Nephron (organoid): ENCODE data around the gene ARL4D.

Source experiments
- H3K27ac Mint-ChIP-seq, 3 experiments: 2 replicates each; pipeline ENCODE4 v1.8.0; 2020; ENCODE audit warnings: mixed read lengths in 3 of 3, mild to moderate bottlenecking in 2 of 3, moderate library complexity in 1 of 3
- H3K27me3 Mint-ChIP-seq: 2 replicates; pipeline ENCODE4 v1.8.0; 2021; ENCODE audit warnings: low read depth, mild to moderate bottlenecking, moderate library complexity, mixed read lengths
- H3K36me3 Mint-ChIP-seq: 2 replicates; pipeline ENCODE4 v1.8.0; 2020; ENCODE audit warnings: low read depth, mixed read lengths
- H3K4me1 Mint-ChIP-seq: 2 replicates; pipeline ENCODE4 v1.8.0; 2020; ENCODE audit warnings: mixed read lengths
- H3K4me3 Mint-ChIP-seq, 3 experiments: 2 replicates each; pipeline ENCODE4 v1.8.0; 2020; ENCODE audit warnings: mild to moderate bottlenecking in 3 of 3, mixed read lengths in 3 of 3, moderate library complexity in 2 of 3
- H3K9me3 Mint-ChIP-seq: 2 replicates; pipeline ENCODE4 v1.8.0; 2020; ENCODE audit warnings: mixed read lengths
- TF ChIP-seq, protein P1 (sequence below), 3 experiments: fragments of 200-600 bp; sonication (generic); IDR thresholded peaks; one replicate each; pipeline ENCODE4 v1.5.0; 2021; ENCODE audit warnings: antibody characterized with exemption in 3 of 3; ENCODE audit not compliant: unreplicated experiment in 3 of 3

The ARL4D gene

DNA sequence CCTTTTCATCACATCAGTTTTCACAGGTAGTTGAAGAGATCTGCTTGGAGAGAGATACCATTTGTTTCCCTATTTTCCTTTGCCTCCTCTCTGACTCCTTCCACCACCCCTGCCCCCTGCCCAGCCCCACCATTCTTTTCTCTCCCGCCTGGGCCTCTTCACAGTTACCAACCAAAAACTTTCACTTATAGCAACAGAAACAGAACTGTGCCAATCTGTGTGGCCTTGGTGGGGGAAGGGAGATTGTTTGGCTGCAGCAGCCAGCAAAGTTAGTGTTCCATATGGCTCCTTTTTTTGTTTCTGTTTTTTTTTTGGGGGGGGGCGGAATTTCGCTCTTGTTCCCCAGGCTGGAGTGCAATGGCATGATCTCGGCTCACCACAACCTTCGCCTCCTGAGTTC, 17.2 kb upstream of the ARL4D start:
- H3K36me3 Mint-ChIP-seq: peaks cover 3% of the 10 kb centered on the region

DNA sequence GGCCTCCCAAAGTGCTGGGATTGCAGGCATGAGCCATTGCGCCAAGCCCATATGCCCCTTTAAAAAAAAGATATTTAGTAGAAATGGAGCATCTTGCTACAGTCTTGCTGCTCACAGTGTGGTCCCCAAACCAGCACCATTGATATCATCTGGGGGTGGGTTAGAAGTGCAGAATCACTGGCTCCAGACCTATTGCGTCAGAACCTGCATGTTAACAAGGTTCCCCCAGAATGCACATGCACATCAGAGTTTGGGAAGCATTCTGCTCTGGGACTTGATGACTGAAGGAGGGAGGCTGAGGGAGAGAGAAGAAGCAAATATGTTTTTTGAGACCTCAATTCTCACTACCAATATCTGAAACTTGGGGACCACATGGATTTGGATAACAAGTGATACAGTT, 16.0 kb upstream of the ARL4D start:
- H3K36me3 Mint-ChIP-seq: peaks cover 3% of the 10 kb centered on the region
- TF ChIP-seq, protein P1, sequence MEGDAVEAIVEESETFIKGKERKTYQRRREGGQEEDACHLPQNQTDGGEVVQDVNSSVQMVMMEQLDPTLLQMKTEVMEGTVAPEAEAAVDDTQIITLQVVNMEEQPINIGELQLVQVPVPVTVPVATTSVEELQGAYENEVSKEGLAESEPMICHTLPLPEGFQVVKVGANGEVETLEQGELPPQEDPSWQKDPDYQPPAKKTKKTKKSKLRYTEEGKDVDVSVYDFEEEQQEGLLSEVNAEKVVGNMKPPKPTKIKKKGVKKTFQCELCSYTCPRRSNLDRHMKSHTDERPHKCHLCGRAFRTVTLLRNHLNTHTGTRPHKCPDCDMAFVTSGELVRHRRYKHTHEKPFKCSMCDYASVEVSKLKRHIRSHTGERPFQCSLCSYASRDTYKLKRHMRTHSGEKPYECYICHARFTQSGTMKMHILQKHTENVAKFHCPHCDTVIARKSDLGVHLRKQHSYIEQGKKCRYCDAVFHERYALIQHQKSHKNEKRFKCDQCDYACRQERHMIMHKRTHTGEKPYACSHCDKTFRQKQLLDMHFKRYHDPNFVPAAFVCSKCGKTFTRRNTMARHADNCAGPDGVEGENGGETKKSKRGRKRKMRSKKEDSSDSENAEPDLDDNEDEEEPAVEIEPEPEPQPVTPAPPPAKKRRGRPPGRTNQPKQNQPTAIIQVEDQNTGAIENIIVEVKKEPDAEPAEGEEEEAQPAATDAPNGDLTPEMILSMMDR (IDR thresholded peaks at IDR 0.05; ENCODE audit: unreplicated experiment in 3 of 3): no peak
- H3K9me3 Mint-ChIP-seq: peaks cover 8% of the 10 kb centered on the region
- no peaks in the 10 kb centered on the region for H3K4me1 Mint-ChIP-seq
- H3K4me3 Mint-ChIP-seq: no peak overlapping the region
- peak overlapping the region in 1 of 3 experiments; percentile 15 for H3K27ac Mint-ChIP-seq
- H3K27me3 Mint-ChIP-seq: peaks cover 19% of the 10 kb centered on the region

More for the DNA sequence above, 17.2 kb upstream of the ARL4D start:
- peaks cover 8% of the 10 kb centered on the region for H3K9me3 Mint-ChIP-seq
- peaks cover 19% of the 10 kb centered on the region for H3K27me3 Mint-ChIP-seq
- no peak overlapping the region for H3K27ac Mint-ChIP-seq
- TF ChIP-seq, protein P1 (IDR thresholded peaks at IDR 0.05; ENCODE audit: unreplicated experiment in 3 of 3): no peak
- no peaks in the 10 kb centered on the region for H3K4me1 Mint-ChIP-seq
- H3K4me3 Mint-ChIP-seq: no peak overlapping the region

DNA sequence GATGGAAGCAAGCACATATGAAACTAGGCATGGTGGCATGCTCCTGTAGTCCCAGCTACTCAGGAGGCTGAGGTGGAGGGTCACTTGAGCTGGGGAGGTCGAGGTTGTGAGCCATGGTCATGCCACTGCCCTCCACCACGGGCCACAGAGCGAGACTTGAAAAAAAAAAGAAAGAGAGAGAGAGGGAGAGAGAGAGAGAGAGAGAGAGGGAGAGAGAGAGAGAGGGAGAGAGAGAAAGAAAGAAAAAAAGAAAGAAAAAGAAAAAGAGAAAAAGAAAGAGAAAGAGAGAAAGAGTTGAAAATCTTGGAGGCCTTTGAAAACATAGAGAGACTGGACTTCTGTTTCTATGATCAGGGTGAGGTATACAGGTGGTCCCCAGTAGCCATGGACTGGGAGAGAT, 15.4 kb upstream of the ARL4D start:
- peaks cover 3% of the 10 kb centered on the region for H3K36me3 Mint-ChIP-seq
- TF ChIP-seq, protein P1 (IDR thresholded peaks at IDR 0.05; ENCODE audit: unreplicated experiment in 3 of 3): no peak
- no peak overlapping the region for H3K27ac Mint-ChIP-seq
- H3K4me1 Mint-ChIP-seq: no peaks in the 10 kb centered on the region
- no peak overlapping the region for H3K4me3 Mint-ChIP-seq
- H3K9me3 Mint-ChIP-seq: peaks cover 8% of the 10 kb centered on the region
- H3K27me3 Mint-ChIP-seq: peaks cover 19% of the 10 kb centered on the region

DNA sequence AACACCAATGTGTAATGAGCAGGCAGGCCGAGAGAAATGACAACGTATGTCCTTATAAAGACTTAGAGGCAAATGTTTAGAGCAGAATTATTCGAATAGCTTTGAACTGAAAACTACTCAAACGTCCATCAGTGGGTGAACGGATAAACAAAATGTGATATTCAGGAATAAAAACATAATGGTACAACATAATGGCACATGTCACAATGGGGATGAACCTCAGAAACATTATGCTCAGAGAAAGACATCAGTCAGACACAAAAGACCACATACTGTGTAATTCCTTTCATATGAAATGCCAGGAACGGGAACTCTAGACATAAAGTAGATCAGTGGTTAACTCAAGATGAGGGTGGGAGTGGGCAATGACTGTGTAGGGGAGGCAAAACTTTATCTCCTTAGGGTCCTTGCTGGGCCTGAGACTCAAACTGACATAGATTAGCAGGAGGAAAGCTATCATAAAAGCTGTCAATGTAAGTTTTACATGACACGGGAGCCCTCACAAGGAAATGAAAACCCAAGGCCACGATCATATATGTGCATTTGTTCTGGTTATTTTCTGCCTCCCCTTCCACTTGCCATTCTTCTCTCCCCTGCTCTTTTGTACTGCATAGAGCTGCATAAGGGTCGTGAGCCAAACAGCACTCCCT, 14.8 kb upstream of the ARL4D start:
- Mint-ChIP-seq H3K36me3 (peaks cover 3% of the 10 kb centered on the region), H3K4me1 (peaks cover 2% of the 10 kb centered on the region), H3K4me3 (peak overlapping the region in 1 of 3 experiments; percentile 19), H3K9me3 (peaks cover 6% of the 10 kb centered on the region), H3K27me3 (peaks cover 19% of the 10 kb centered on the region), H3K27ac (no peak overlapping the region)
- TF ChIP-seq, protein P1 (IDR thresholded peaks at IDR 0.05; ENCODE audit: unreplicated experiment in 3 of 3): no peak

DNA sequence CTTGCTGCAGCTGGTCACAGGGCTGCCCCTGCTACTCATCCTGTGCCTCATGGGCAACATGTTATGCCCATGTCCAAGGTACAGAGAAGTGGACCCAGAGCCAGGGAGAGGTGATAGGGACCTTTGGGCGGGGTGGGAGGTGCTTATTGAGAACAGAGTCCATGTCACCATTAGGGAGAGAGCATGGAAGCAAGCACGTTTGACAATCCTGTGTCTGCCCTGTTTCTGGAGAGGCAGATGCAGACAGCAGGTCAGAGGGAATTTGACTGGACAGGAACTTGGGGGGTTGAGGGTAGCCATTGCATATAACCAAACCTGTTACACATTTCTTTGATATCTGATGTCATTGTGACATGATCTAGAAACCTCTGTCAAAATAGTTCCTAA, 14.3 kb upstream of the ARL4D start:
- Mint-ChIP-seq H3K36me3 (peaks cover 3% of the 10 kb centered on the region), H3K4me3 (peak overlapping the region in 1 of 3 experiments; percentile 9), H3K9me3 (peaks cover 6% of the 10 kb centered on the region), H3K4me1 (peaks cover 7% of the 10 kb centered on the region), H3K27me3 (peaks cover 19% of the 10 kb centered on the region), H3K27ac (no peak overlapping the region)
- TF ChIP-seq, protein P1 (IDR thresholded peaks at IDR 0.05; ENCODE audit: unreplicated experiment in 3 of 3): no peak
